SH-SY5Y (cell line): Measurements from ENCODE around the gene ZNF593OS.
A peak's percentile ranks its signal among the peaks of the same experiment; 100 is the strongest.

Source experiments
- GATA2 ChIP-seq: IDR thresholded peaks from 2 replicates; pipeline ENCODE4 v1.6.1; 2011; ENCODE audit warnings: mild to moderate bottlenecking, low read depth, low read length
- GATA3 ChIP-seq: IDR thresholded peaks from 2 replicates; pipeline ENCODE4 v1.6.1; 2011; ENCODE audit warnings: low read depth, mild to moderate bottlenecking, low read length, moderate library complexity

ZNF593OS gene

GRCh38 chr1:26129778-26130177 lies 41.9 kb downstream of the ZNF593OS start:
- TF ChIP-seq GATA3 (no peak), GATA2 (no peak)

GRCh38 chr1:26127235-26128163 lies 44.1 kb downstream of the ZNF593OS start:
- TF ChIP-seq GATA2 = no peak
- no peak for TF ChIP-seq GATA3

- TF ChIP-seq GATA2 (no peak), GATA3 (no peak)
These were observed 45.1 kb downstream of the ZNF593OS start for GRCh38 chr1:26126321-26127084.

GRCh38 chr1:26125946-26126320 lies 45.7 kb downstream of the ZNF593OS start:
- TF ChIP-seq GATA3 (no peak), GATA2 (no peak)

- TF ChIP-seq GATA3 (no peak), GATA2 (no peak)
These were observed 46.2 kb downstream of the ZNF593OS start for GRCh38 chr1:26125382-26125781.

GRCh38 chr1:26124418-26125331 lies 47.0 kb downstream of the ZNF593OS start:
- no peak for TF ChIP-seq GATA3
- TF ChIP-seq GATA2 = no peak

- TF ChIP-seq GATA3 (no peak), GATA2 (no peak)
These were observed 48.4 kb downstream of the ZNF593OS start for GRCh38 chr1:26122988-26123973.

GRCh38 chr1:26121854-26122773 lies 49.5 kb downstream of the ZNF593OS start:
- TF ChIP-seq GATA3 = peak; percentile 85
- TF ChIP-seq GATA2 = peak; percentile 93

- TF ChIP-seq GATA2 = no peak
- TF ChIP-seq GATA3 = no peak
These were observed 51.6 kb downstream of the ZNF593OS start for GRCh38 chr1:26119892-26120608.
